ENCODE results near the gene B4GALT6.

GRCh38 chr18:31723990-31724711 is 39.8 kb upstream of the B4GALT6 start:
- TF ChIP-seq CTCF (IDR thresholded peaks at IDR 0.05) (no peak), POLR2A (IDR thresholded peaks at IDR 0.05) (no peak)

All from body of pancreas (tissue), 4 donors.